Measurements from ENCODE around the gene ANKH.

Gene ANKH

DNA sequence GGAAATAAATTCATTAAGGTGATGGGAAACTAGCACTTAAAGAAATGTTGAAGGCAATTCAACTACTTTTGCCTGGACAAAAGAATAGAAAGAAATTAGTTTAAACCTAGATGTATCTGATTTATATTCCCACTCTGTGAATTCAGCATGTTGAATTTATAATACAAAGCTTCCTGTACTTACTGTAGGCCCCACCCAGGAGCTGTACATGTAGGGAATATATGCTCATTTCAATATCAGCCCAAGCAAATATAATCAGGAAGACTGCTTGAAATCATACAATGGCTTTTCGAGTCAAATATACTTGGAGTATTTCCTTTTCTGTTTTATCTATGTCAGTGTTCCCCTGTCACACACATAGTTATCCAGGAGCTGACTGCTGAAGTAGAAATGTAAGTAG is 105.0 kb downstream of the ANKH start:
- no peak for DNase-seq (ENCODE audit: low read depth in 2 of 3, low spot score in 1 of 3)

DNA sequence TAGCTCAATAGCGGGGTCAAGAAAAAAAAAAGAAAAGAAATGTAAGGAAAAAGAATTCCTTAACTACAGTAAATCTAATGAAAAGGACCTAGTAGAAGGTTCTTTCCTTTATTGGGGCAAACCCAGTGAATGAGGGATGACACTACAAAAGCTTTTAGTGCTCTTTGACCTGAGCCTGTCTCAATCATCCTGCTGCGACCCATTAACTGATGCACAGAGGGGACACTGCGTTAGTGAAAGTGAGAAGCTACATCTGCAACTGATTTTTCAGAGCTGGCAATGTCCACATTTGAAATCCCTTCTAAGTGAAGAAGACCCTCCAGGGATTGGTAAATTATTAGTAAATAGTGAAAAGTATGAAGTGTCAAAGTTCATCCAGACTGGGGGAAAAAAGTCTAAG is 106.0 kb downstream of the ANKH start:
- no peak for DNase-seq (ENCODE audit: low read depth in 2 of 3, low spot score in 1 of 3)

DNA sequence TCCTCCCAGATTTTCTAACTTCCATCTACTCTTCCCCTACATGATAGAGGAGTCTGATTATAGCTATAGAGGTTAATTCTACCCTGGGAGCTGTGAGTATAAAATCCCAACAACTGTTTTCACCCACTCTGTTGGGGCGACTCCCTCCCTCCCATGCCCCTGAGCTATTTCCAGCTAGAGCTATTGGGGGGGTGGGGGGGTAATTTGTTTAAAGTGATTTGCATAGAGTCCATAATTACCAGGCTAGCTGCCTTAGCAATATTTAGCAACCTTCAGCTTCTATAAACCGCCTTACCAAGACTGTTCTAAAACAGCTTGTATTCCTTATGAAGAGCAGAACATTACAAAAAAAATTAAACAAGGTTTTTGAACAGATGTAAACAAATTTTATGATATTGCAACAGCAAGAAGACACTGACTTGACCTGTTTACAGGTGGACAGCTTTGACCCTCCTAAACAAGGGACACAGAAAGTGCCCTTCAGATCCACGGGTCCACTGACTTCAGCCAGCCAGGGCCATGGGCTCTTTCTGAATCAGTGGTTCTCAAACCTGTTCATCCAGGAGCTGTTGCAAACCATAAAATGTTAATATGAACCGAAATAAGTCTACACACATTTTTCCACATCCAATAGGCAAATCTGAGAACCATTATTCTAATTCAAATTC is 108.9 kb downstream of the ANKH start:
- no peak for DNase-seq (ENCODE audit: low read depth in 2 of 3, low spot score in 1 of 3)

DNA sequence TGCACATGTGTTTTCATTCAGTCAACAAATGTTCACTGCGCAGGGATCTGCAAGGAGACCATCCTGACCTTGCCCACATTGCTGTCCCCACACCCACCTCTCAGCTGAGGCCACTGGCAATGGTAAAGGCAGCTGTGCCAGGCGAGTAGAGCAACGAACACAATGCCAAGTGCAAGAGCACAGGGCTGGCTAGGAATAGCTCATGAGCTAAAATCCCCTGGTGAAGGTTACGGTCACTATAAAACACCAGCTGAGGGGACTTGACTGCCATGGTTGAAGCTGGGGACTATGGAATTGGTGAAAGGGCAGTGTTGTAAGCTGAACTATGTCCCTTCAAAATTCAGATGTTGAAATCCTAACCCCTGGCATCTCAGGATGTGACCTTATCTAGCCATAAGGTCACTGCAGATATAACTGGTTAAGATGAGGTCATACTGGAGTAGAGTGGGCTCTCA is 111.0 kb downstream of the ANKH start:
- no peak for DNase-seq (ENCODE audit: low read depth in 2 of 3, low spot score in 1 of 3)

DNA sequence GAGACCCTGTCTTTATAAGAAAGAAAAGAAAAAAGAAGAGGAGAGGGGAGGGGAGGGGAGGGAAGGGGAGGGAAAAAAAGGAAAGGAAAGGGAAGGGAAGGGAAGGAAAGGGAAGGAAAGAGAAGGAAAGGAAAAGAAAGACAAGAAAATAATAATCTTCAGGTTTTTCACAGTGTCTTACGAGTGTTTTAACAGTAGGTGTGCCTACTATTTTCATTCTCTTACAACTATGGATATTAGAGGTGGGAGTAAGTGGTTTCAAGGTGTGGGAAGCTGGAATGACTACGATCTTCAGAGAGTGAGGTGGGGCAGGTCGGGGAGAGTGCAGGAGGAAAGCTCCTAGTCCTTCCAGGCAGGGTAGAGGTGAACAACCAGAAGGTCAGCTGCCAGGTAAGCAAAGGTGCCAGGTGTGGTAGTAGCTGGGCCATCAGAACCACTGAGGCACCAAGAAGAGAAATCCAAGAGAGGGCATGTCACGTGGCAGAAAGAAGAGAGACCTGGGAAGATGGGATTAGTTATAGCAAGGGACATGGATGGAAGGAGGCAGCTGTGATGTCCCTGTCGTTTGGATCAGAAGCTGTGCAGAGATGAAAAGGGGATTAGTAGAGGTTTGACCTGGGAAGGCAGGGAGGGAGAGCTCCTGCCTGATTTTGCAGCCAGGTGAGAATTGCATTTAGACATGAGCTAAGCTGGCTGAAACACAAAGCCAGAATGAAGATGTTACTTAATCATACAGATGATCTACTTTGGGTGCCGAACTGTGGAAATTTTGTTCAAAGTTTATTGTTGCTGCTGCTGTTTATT is 111.6 kb downstream of the ANKH start:
- no peak for DNase-seq (ENCODE audit: low read depth in 2 of 3, low spot score in 1 of 3)

DNA sequence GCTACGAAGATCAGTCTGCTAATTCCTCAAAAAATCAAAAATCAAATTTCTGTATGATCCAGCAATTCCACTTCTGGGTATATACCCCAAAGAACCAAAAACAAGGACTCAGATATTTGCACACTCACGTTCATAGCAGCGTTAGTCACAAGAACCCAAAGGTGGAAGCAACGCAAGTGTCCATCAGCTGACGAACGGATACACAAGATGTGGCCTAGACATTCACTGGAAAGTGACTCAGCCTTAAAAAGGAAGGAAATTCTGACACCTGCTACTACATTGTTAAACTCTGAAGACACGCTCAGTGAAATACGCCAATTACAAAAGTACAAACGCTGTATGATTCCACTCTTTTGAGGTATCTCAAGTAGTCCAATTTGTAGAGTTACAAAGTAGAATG is 113.7 kb downstream of the ANKH start:
- DNase-seq (ENCODE audit: low read depth in 2 of 3, low spot score in 1 of 3): no peak

DNA sequence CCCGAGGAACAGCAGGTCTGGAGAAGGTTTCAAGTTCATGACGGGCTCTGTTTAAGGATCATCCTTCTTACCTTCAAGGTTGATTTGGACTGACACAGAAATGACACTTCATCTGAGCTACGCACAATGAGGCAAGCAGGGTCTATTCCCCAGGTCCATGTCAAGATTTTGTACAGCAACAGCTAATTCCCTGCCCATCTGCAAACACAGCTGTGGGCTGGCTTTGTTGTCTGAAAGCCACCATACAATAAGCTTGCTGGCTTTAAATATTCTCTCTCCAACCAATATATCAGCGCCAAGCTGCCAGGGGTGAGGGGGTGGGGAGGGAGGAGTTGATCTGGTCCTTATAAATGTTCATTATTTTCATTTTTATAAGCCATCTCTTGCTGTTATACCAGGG is 115.1 kb downstream of the ANKH start:
- no peak for DNase-seq (ENCODE audit: low read depth in 2 of 3, low spot score in 1 of 3)

DNA sequence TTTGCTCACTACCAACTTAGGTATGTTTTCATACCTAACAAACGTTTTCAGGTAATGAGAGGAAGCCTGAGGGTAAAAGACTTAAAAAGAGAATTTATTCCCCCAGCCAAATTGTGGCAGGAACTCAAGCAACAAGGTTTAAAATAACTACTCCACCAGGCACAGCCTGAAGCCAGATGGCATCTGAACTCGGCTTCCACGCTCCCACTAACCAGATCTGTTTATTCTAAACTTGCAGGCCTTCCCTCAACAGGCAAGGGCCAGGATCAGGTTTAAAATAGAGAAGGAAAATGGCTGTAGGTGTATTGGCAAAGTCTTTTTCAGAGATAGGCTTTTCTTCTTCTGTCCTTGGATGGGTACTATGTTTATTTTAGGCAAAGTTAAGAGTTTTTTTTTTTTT is 117.6 kb downstream of the ANKH start:
- DNase-seq (ENCODE audit: low read depth in 2 of 3, low spot score in 1 of 3): no peak

DNA sequence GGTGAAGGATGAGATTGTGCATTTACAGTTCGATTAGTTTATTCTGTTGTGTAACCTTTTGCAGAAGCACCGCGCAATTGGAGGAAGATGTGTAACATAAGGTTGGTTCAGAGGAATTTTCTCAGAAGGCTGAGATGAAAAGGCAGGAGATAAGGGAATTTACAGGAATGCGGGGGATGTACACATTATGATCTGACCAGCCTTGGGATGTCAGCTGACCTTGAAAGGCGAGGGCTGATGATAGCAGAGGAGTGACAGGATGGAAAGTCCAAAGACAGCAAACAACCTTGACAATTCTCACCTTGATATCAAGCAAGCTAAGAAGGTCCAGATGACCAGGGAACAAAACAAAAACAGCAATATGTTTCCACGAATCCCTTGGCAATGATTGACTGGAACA is 118.3 kb downstream of the ANKH start:
- no peak for DNase-seq (ENCODE audit: low read depth in 2 of 3, low spot score in 1 of 3)

DNA sequence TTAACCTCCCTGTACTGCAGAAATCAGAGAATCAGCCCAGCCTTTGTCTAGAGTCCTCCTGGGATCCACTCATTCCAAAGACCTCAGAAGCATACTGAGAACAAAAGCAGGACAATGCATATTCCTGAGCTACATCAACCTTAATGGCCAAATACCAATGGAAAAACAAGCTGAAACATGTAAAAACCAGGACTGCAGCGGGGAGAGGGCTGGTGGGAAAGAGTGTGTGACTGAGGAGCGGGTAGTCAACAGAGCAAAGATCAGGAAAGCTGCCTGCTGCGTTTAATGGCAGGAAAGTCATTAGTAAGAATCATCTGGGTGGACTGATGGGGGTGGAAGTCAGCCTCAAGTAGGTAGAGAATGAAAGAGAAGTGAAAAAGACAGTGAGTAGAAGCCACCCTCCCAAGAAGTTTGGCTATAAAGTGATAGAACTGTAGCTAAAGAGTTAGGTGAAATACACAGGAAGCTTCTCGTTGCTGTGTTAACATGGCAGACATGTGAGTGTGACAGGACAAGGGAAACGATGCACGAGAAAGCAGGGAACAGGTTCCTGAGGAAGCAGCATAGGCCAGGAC is 119.0 kb downstream of the ANKH start:
- no peak for DNase-seq (ENCODE audit: low read depth in 2 of 3, low spot score in 1 of 3)

DNA sequence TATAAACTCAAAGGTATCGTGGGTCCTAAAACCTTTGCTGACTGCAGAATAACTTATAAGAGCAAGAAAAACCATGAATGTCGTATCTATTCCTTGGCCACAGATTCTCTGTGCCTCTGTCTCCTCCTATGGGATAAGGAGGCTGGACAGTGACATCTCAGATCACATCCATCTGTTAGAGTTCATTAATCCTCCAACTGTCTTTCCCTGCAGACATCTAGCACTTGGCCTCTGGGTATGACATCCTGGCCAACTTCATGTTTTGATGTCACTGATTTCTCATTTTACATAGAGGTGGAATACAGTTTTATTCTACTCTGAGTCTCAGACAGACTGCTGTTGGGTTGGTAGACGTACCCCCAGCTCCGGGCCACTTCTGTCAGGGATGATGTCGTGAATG is 120.9 kb downstream of the ANKH start:
- no peak for DNase-seq (ENCODE audit: low read depth in 2 of 3, low spot score in 1 of 3)

DNA sequence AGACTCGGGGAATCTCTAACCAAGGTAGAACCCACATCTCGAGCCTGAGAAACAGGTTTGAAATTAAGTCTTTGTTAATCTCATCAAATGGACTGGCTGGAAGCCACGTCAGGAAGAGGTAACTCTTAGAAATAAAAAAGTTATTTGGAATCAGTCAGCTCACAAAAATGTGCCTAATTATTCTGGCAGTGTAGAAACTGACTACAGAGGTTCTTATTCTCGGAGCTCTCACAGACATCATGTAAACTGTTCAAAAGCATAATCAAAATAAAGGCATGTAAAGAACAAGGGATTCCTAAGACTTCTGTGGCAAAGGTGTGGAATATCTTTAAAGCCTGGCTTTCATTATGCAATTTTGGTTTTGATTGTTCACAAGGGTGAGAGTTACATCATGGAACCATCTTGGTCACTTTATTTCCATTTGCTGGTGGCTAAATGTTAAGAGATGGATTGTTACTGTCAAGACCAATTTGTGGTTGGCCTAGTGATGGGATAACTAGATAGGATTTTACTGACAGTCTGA is 121.9 kb downstream of the ANKH start:
- no peak for DNase-seq (ENCODE audit: low read depth in 2 of 3, low spot score in 1 of 3)

DNA sequence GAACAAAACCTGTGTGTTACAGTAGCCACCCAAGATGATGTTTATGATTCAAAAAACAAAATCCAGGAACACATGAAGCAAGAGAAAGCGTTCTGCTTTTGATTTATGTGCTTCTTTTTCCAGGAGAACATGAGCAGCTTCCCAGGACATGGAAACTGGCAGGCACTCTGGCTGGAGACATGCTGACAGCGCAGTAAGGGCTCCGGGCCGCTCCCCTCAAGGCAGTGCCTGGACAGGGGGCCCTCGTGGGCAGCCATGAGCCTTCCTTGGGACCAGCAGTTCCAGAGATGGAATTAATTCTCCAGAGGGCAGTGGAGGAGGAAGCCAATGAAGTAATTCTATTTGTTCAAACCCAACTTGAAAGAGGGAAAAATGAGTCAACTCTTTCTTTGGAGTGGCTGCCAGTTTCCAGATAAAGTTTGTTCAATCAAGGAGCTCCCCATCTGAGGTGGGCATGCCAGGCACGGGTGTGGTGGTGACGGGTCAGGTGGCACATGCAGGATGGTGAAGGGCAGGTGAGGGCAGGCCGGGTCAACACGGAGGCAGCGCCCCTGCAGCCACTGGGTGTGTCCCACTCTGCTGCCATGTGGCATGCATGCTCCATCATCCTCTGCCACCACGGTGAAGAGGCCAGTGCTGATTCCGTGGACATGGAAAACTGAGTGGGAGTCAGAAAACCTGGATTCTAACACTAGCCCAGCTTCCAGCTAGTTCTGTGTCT is 123.2 kb downstream of the ANKH start:
- no peak for DNase-seq (ENCODE audit: low read depth in 2 of 3, low spot score in 1 of 3)

DNA sequence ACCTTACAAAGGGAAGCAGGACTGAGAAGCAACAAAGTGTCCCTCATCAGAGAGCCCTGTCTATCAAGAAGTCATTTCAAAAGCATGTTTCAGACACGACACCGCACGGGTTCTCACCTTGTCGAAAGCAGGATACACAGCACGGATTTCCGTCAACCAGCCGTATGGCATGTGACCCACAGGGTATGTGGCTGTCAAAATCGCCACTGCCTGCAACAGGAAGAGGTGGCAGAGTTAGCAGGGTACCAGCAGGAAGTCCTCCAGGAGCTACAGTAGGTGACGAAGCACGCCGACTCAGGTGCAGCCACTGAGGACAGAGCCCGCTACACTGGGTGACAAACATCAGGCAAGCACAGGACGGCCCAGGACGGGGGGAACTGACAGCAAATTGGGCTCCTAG is 125.8 kb downstream of the ANKH start:
- no peak for DNase-seq (ENCODE audit: low read depth in 2 of 3, low spot score in 1 of 3)

DNA sequence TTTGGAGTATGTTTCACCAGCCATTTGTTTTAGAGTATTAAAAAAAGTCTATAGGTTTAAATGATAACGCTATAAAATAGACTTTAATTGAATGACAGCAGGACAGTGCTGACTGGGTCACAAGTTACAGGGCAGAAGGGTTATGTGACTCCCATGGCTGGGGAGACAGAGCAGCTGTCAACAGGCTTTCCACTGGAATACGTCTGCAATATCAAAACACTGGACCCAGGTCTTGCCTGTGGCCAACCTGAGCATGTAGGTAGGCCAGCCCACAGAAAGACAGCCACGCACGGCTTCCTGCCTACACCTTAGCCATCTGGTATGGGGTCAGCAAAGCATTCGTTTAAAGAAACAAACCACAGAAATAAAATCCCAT is 126.4 kb downstream of the ANKH start:
- DNase-seq (ENCODE audit: low read depth in 2 of 3, low spot score in 1 of 3): no peak

DNA sequence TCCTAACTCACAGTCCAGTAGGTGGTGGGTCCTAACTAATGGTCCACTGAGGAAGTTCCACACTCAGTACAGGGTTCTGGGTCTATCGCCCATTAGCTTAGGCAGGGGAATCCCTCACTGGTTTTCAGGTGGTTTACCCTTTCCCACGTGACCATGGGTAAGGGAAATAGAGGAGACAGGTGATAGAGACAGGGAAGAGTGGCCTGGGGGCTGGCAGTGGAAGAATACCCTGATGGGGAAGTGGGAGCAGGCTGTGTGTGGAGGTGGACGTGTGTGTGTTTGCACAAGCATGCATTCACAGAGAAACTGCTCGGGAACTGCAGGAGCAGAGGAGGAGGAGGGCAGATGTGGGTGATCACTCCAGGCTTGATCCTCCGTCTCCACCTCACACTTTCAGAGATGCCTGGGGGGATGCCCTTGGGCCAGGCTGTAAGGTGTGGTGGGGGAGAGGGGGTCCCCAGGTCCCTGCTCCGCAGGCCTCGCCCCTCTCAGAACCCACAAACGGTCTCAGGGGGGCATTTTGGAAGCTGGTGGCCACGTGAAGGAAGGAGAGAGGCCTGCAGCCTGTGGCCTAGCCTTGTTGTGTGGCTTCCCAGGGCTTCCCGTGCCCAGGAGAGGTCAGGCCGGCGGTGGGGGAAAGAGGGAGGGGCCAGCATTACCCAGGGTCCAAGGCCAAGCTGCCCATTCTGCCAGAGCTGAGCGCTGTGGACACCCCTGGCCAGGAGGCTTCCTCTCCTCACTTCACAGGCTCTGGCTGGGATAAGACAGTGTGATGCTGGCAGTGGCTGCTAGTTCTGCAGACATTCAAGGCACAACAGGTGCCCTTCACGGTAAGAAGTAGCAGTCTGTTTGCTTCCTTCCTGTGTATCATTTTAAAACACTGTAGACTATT is 127.0 kb downstream of the ANKH start:
- no peak for DNase-seq (ENCODE audit: low read depth in 2 of 3, low spot score in 1 of 3)

DNA sequence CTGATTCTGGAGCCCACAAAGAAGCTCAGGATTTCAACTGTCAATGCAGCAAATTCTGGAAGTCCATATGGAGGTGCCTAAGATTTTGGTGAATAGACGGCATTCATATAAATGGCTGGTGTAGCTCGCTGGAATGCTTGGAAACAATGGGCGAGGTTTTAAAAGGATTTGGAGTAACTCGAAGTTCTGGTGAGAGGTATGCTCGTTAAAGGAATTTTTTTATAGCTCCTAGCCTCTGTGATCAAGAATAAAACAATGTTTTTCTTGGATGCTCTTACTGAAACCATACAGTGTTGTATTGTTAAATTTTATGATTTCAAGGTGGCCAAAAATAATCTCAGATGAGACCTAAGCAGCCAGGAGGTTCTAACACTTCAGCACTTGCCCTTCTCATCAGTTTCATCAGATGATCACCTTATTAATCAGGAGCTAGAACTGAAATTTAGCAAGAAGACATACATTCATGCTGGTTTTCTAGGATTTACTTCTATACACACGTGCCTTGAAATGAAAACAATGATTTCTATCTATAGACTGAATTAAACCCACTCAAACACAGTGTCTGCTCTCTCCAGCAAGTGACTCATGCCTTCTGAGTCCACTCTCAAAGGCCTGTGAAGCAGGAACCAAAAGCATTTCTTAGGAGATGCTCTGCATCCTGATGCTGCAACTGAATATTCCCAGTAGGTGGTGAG is 127.8 kb downstream of the ANKH start:
- DNase-seq (ENCODE audit: low read depth in 2 of 3, low spot score in 1 of 3): no peak

DNA sequence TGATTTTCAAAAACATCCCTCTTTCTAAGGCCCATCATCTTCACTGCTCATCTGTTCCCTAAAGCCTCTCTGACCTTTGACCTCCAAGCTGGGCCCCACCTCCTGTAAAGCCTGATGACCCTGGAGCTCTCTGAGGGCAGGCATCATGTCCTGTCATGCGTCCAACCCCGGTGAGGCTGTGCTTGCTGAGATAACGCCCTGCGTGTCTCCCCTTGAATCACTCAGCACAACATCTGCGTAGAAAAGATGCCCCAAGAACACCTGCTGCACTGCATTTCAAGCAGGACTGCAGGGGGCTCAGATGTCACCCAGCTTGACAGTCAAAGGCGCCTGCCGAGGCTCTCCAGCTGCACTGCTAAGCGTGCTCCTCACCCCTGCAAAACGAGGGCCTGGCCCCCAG is 129.1 kb downstream of the ANKH start:
- DNase-seq (ENCODE audit: low read depth in 2 of 3, low spot score in 1 of 3): no peak

DNA sequence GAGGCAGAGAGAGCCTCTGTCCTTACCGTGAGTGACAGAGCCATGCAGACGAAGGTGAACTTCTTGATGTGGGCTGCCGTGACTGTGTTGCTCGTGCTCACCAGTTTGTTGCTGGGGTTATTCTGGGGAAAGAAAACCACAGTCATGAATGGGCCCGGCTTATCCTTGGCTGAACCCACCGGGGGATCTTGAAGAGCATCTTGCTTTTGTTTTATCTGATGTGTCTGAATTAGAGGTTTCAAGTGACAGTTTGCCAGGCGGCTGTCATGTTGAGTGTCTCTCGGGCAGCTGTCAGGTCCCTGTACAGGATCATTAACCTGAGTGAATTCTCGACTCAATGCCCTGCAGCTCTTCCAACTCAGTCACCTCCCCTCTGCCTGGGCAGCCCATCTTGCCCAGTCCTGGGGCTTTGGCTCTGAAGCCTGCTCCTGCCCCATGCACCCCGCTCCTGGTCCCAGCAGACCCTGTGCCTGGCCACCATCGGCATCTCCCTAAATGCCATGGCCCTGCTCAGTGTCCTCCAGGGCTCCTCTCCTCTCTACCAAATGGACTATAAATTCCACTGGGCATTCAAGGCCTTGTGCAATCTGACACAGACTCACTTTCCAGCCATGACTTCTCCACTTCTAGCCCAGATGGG is 129.7 kb downstream of the ANKH start:
- no peak for DNase-seq (ENCODE audit: low read depth in 2 of 3, low spot score in 1 of 3)

DNA sequence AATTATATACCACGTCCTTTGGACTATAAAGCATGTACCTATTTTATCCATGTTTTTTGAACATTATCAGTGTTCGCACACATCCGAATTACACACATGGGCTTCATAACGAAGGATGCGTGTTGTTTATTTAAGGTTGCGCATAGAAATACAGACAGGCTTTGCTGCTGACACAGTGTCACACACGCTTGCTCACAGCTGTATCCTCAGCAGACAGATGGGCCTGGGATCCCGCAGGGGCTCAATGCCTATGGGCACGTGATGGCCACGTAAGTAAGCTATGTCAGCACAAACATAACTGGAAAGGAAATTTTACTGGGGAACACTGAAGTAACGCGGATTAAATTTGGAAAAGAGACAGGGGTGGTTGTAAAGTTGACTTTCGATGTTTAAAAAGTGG is 130.4 kb downstream of the ANKH start:
- DNase-seq (ENCODE audit: low read depth in 2 of 3, low spot score in 1 of 3): no peak

All from stimulated activated CD4-positive, alpha-beta T cell treated with anti-CD3 and anti-CD28 coated beads, Interleukin-12 subunit alpha, Interleukin-12 subunit beta, amount 100 ng/mL, for 48 hours (primary cell).